ENCODE results near the gene HTR4.

DNA sequence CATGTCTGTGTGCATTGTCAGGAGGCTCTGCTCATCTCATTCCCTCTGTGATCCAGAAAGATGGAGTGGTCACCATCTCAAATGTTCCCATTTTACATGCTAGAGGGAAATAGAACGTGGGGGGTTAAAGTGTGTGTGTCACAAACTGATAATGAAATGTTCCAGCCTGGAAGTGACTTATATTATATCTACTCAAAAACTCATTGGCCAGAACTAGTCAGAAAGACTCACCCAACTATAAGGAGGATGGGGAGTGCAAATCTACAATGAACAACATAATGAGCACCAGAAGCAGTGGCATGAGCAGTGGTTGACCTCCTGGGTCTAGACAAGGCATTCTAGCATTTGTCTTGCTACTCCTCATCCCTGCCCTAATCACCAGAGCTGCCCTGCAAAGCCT, 81.0 kb downstream of the HTR4 start:
- TF ChIP-seq, protein P1, sequence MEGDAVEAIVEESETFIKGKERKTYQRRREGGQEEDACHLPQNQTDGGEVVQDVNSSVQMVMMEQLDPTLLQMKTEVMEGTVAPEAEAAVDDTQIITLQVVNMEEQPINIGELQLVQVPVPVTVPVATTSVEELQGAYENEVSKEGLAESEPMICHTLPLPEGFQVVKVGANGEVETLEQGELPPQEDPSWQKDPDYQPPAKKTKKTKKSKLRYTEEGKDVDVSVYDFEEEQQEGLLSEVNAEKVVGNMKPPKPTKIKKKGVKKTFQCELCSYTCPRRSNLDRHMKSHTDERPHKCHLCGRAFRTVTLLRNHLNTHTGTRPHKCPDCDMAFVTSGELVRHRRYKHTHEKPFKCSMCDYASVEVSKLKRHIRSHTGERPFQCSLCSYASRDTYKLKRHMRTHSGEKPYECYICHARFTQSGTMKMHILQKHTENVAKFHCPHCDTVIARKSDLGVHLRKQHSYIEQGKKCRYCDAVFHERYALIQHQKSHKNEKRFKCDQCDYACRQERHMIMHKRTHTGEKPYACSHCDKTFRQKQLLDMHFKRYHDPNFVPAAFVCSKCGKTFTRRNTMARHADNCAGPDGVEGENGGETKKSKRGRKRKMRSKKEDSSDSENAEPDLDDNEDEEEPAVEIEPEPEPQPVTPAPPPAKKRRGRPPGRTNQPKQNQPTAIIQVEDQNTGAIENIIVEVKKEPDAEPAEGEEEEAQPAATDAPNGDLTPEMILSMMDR (IDR thresholded peaks at IDR 0.05): no peak
- no peak for TF ChIP-seq POLR2A (IDR thresholded peaks at IDR 0.05)
- no peak for TF ChIP-seq EP300 (IDR thresholded peaks at IDR 0.05)

Data from sigmoid colon (tissue), 4 donors.